K562 (cell line): ENCODE data around the gene SPRN.

Experiments used
- CEBPG ChIP-seq, 3 experiments: fragments of 200-800 bp in 1 of 3; sonication (Bioruptor generic) in 1 of 3; sonication (generic) in 1 of 3; formaldehyde crosslinking in 1 of 3; IDR thresholded peaks in 2 of 3; conservative IDR thresholded peaks in 1 of 3; 2 replicates each; pipeline versions ENCODE4 v1.6.1 to v1.8.0; 2016 to 2022; ENCODE audit warnings: missing compliant biosample characterization in 2 of 3, missing genetic modification characterization in 2 of 3, mild to moderate bottlenecking in 1 of 3, missing genetic modification reagents in 1 of 3
- COPS2 ChIP-seq: fragments of 450-650 bp; conservative IDR thresholded peaks from 2 replicates; pipeline ENCODE4 v1.6.1; 2016; ENCODE audit warnings: mild to moderate bottlenecking, moderate library complexity
- ESRRA ChIP-seq: fragments of 450-650 bp; IDR thresholded peaks from 2 replicates; pipeline ENCODE4 v1.6.1; 2014; ENCODE audit warnings: low read depth, mild to moderate bottlenecking, moderate library complexity, borderline replicate concordance
- HDGF ChIP-seq: fragments of 450-650 bp; IDR thresholded peaks from 2 replicates; pipeline ENCODE4 v1.6.1; 2016
- POLR2A ChIP-seq: fragments of 450-650 bp; conservative IDR thresholded peaks from 2 replicates; pipeline ENCODE4 v1.6.1; 2016
- SP1 ChIP-seq: sonication (generic); formaldehyde crosslinking; IDR thresholded peaks from 2 replicates; pipeline ENCODE4 v1.8.1; 2022; ENCODE audit warnings: mild to moderate bottlenecking, missing genetic modification reagents
- ZBTB7A ChIP-seq: IDR thresholded peaks from 2 replicates; pipeline ENCODE4 v1.6.1; 2011; ENCODE audit warnings: low read depth, mild to moderate bottlenecking, low read length, moderate library complexity, borderline replicate concordance; ENCODE audit not compliant: control insufficient read depth
- TF ChIP-seq, protein P1 (sequence below): fragments of 250-450 bp; sonication (Bioruptor Pico); IDR thresholded peaks from 2 replicates; pipeline ENCODE4 v1.4.0; 2020; ENCODE audit warnings: mild to moderate bottlenecking, moderate library complexity
- TF ChIP-seq, protein P2 (sequence below): fragments of 450-650 bp; IDR thresholded peaks from 2 replicates; pipeline ENCODE4 v1.6.1; 2016; ENCODE audit warnings: missing biosample characterization, missing genetic modification characterization
- TF ChIP-seq, protein P3 (sequence below): sonication (generic); formaldehyde crosslinking; IDR thresholded peaks from 2 replicates; pipeline ENCODE4 v1.8.0; 2022; ENCODE audit warnings: missing genetic modification reagents, mild to moderate bottlenecking, borderline replicate concordance
- TF ChIP-seq, protein P4 (sequence below): sonication (generic); formaldehyde crosslinking; IDR thresholded peaks from 2 replicates; pipeline ENCODE4 v1.9.0; 2022; ENCODE audit warnings: mild to moderate bottlenecking, missing genetic modification reagents
- TF ChIP-seq, protein P5 (sequence below), 3 experiments: IDR thresholded peaks in 2 of 3; conservative IDR thresholded peaks in 1 of 3; 2 replicates each; pipeline ENCODE4 v1.5.1; 2011 to 2012; ENCODE audit warnings: low read length in 3 of 3, mild to moderate bottlenecking in 3 of 3, control low read depth in 2 of 3, improper control_type of control experiment in 1 of 3, inconsistent platforms in 1 of 3, low read depth in 1 of 3, mixed read lengths in 1 of 3, moderate library complexity in 1 of 3; ENCODE audit not compliant: insufficient read depth in 2 of 3
- TF ChIP-seq, protein P6 (sequence below): fragments of 450-650 bp; IDR thresholded peaks from 2 replicates; pipeline ENCODE4 v1.6.1; 2017; ENCODE audit warnings: antibody characterized with exemption

DNA sequence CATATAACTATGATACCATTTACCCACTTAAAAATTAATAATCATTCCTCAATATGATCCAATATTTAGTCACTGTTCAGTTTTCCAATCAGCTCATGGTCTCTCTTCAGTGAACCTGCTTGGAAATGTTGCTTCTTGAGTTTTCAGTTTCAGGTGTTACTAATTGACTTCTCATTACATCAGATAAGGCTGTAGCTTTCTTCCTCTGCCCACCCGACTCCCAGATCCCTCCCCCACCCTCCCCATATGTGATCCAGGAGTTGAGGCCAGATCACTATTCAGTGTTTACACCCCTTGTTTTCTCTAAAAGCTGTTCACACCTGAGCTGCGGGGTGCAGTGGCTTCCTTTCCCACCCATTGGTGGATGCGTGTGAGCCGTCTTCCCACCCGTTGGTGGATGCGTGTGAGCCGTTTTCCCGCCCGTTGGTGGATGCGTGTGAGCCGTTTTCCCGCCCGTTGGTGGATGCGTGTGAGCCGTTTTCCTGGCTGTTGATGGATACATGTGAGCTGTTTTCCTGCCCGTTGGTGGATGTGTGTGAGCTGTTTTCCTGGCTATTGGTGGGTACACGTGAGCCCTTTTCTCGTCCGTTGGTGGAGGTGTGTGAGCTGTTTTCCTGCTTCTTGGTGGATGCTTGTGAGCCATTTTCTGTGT is 33.7 kb downstream of the SPRN start:
- TF ChIP-seq, protein P1, sequence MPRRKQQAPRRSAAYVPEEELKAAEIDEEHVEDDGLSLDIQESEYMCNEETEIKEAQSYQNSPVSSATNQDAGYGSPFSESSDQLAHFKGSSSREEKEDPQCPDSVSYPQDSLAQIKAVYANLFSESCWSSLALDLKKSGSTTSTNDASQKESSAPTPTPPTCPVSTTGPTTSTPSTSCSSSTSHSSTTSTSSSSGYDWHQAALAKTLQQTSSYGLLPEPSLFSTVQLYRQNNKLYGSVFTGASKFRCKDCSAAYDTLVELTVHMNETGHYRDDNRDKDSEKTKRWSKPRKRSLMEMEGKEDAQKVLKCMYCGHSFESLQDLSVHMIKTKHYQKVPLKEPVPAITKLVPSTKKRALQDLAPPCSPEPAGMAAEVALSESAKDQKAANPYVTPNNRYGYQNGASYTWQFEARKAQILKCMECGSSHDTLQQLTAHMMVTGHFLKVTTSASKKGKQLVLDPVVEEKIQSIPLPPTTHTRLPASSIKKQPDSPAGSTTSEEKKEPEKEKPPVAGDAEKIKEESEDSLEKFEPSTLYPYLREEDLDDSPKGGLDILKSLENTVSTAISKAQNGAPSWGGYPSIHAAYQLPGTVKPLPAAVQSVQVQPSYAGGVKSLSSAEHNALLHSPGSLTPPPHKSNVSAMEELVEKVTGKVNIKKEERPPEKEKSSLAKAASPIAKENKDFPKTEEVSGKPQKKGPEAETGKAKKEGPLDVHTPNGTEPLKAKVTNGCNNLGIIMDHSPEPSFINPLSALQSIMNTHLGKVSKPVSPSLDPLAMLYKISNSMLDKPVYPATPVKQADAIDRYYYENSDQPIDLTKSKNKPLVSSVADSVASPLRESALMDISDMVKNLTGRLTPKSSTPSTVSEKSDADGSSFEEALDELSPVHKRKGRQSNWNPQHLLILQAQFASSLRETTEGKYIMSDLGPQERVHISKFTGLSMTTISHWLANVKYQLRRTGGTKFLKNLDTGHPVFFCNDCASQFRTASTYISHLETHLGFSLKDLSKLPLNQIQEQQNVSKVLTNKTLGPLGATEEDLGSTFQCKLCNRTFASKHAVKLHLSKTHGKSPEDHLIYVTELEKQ: no peak
- TF ChIP-seq, protein P2, sequence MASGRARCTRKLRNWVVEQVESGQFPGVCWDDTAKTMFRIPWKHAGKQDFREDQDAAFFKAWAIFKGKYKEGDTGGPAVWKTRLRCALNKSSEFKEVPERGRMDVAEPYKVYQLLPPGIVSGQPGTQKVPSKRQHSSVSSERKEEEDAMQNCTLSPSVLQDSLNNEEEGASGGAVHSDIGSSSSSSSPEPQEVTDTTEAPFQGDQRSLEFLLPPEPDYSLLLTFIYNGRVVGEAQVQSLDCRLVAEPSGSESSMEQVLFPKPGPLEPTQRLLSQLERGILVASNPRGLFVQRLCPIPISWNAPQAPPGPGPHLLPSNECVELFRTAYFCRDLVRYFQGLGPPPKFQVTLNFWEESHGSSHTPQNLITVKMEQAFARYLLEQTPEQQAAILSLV: no peak
- TF ChIP-seq ZBTB7A (no peak), SP1 (no peak), COPS2 (no peak), ESRRA (no peak), POLR2A (no peak), CEBPG (CRISPR knock-in tag; IDR thresholded peaks at IDR 0.05) (no peak), CEBPG (tag; conservative IDR thresholded peaks at IDR 0.05 in 1 of 2, IDR thresholded peaks at IDR 0.05 in 1 of 2) (no peak), HDGF (no peak)
- TF ChIP-seq, protein P3, sequence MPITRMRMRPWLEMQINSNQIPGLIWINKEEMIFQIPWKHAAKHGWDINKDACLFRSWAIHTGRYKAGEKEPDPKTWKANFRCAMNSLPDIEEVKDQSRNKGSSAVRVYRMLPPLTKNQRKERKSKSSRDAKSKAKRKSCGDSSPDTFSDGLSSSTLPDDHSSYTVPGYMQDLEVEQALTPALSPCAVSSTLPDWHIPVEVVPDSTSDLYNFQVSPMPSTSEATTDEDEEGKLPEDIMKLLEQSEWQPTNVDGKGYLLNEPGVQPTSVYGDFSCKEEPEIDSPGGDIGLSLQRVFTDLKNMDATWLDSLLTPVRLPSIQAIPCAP (CRISPR knock-in tag): no peak
- TF ChIP-seq, protein P4, sequence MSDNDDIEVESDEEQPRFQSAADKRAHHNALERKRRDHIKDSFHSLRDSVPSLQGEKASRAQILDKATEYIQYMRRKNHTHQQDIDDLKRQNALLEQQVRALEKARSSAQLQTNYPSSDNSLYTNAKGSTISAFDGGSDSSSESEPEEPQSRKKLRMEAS (CRISPR knock-in tag): no peak
- TF ChIP-seq, protein P5, sequence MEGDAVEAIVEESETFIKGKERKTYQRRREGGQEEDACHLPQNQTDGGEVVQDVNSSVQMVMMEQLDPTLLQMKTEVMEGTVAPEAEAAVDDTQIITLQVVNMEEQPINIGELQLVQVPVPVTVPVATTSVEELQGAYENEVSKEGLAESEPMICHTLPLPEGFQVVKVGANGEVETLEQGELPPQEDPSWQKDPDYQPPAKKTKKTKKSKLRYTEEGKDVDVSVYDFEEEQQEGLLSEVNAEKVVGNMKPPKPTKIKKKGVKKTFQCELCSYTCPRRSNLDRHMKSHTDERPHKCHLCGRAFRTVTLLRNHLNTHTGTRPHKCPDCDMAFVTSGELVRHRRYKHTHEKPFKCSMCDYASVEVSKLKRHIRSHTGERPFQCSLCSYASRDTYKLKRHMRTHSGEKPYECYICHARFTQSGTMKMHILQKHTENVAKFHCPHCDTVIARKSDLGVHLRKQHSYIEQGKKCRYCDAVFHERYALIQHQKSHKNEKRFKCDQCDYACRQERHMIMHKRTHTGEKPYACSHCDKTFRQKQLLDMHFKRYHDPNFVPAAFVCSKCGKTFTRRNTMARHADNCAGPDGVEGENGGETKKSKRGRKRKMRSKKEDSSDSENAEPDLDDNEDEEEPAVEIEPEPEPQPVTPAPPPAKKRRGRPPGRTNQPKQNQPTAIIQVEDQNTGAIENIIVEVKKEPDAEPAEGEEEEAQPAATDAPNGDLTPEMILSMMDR (IDR thresholded peaks at IDR 0.05 in 2 of 3, conservative IDR thresholded peaks at IDR 0.05 in 1 of 3; ENCODE audit: insufficient read depth in 2 of 3, low read depth in 1 of 3, low read length in 3 of 3): no peak
- TF ChIP-seq, protein P6, sequence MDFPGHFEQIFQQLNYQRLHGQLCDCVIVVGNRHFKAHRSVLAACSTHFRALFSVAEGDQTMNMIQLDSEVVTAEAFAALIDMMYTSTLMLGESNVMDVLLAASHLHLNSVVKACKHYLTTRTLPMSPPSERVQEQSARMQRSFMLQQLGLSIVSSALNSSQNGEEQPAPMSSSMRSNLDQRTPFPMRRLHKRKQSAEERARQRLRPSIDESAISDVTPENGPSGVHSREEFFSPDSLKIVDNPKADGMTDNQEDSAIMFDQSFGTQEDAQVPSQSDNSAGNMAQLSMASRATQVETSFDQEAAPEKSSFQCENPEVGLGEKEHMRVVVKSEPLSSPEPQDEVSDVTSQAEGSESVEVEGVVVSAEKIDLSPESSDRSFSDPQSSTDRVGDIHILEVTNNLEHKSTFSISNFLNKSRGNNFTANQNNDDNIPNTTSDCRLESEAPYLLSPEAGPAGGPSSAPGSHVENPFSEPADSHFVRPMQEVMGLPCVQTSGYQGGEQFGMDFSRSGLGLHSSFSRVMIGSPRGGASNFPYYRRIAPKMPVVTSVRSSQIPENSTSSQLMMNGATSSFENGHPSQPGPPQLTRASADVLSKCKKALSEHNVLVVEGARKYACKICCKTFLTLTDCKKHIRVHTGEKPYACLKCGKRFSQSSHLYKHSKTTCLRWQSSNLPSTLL: no peak
